ENCODE data around the gene KRTAP10-4. TPM values are rescaled to one million over a fixed set of nuclear protein-coding genes. Genes with fewer than 3 reads are reported as not detected.
"Not testable (repeated sequence)": the region's sequence is repeated elsewhere in the genome, so short reads cannot be mapped to it uniquely, and the experiment has no call there.

Gene KRTAP10-4
- total RNA-seq, 2 experiments from 2014 or later = not detected

GRCh38 chr21:44609193-44609592 is 35.7 kb downstream of the KRTAP10-4 start:
- intact Hi-C loops (cut with micrococcal nuclease; ENCODE audit: unreplicated experiment) = no loop called here
- ChIA-PET CTCF (ENCODE audit: unreplicated experiment) (no interaction called here), POLR2A (no interaction called here)
- Histone ChIP-seq H3K9me2 (ENCODE audit: insufficient read depth, low read length) (no peaks in the 10 kb centered on the region), H3K4me1 (ENCODE audit: insufficient read depth, low read length, poor library complexity, severe bottlenecking) (no peaks in the 10 kb centered on the region), H3K4me3 (ENCODE audit: low read depth, low read length, poor library complexity, severe bottlenecking) (no peak overlapping the region), H3K4me2 (ENCODE audit: low read length) (no peak overlapping the region), H4K20me1 (ENCODE audit: insufficient read depth, low read length) (no peaks in the 10 kb centered on the region), H3K36me3 (ENCODE audit: insufficient read depth, low read length) (no peaks in the 10 kb centered on the region), H3K27ac (ENCODE audit: low read depth, low read length, poor library complexity, severe bottlenecking) (no peak overlapping the region), H3K79me2 (ENCODE audit: insufficient read depth, low read depth, low read length) (no peaks in the 10 kb centered on the region), H3K9me3 (ENCODE audit: low read length) (0 out of 2 replicates have a peak, but pooled peaks cover 9% of the 10 kb centered on the region), H2AFZ (ENCODE audit: low read length) (no peak overlapping the region)
- BruUV-seq (replicated peaks) = no TSS peak
- DNase-seq (ENCODE audit: low spot score) = no peak
- no peak for TF ChIP-seq EZH2phosphoT487 (IDR thresholded peaks at IDR 0.05; ENCODE audit: borderline replicate concordance, low read depth, low read length)
- TF ChIP-seq CTCF (conservative IDR thresholded peaks at IDR 0.05; ENCODE audit: low read length) = no peak

GRCh38 chr21:44610157-44610843 is 36.8 kb downstream of the KRTAP10-4 start:
- intact Hi-C loops (cut with micrococcal nuclease; ENCODE audit: unreplicated experiment); H3K9me2 ChIP-seq (ENCODE audit: insufficient read depth, low read length); H3K27ac ChIP-seq (ENCODE audit: low read depth, low read length, poor library complexity, severe bottlenecking); H3K9me3 ChIP-seq (ENCODE audit: low read length); H3K4me2 ChIP-seq (ENCODE audit: low read length); CTCF ChIA-PET (ENCODE audit: unreplicated experiment); DNase-seq (ENCODE audit: low spot score); H4K20me1 ChIP-seq (ENCODE audit: insufficient read depth, low read length); H3K4me1 ChIP-seq (ENCODE audit: insufficient read depth, low read length, poor library complexity, severe bottlenecking); H3K4me3 ChIP-seq (ENCODE audit: low read depth, low read length, poor library complexity, severe bottlenecking); H3K36me3 ChIP-seq (ENCODE audit: insufficient read depth, low read length); H3K79me2 ChIP-seq (ENCODE audit: insufficient read depth, low read depth, low read length); H2AFZ ChIP-seq (ENCODE audit: low read length); BruUV-seq (replicated peaks); POLR2A ChIA-PET: not testable (repeated sequence)

DNA sequence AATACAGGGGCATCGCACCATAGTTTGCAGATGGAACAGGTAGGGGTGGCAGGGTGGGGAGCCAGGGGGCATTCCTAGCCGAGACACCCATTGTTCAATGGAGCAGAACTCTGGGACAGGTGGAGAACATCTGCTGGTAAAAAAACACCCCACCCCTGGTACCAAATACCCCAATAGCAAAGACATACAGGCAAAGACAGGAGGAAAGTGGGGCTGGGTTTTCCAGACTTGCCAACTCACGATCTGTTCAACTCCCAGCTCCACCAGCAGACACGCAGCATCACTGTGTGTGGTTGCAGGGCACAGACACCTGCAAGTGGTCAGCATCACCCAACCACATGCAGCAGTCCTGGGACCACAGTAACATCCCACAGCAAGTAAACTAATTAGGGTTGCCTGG is 38.0 kb downstream of the KRTAP10-4 start:
- DNase-seq (ENCODE audit: low spot score) = no peak
- no peaks in the 10 kb centered on the region for H3K79me2 ChIP-seq (ENCODE audit: insufficient read depth, low read depth, low read length)
- intact Hi-C loops (cut with micrococcal nuclease; ENCODE audit: unreplicated experiment) = no loop called here
- no peaks in the 10 kb centered on the region for H4K20me1 ChIP-seq (ENCODE audit: insufficient read depth, low read length)
- CTCF ChIA-PET (ENCODE audit: unreplicated experiment) = no interaction called here
- H3K9me3 ChIP-seq (ENCODE audit: low read length) = 0 out of 2 replicates have a peak, but pooled peaks cover 9% of the 10 kb centered on the region
- H3K4me1 ChIP-seq (ENCODE audit: insufficient read depth, low read length, poor library complexity, severe bottlenecking) = no peaks in the 10 kb centered on the region
- H3K4me2 ChIP-seq (ENCODE audit: low read length) = no peak overlapping the region
- TF ChIP-seq CTCF (conservative IDR thresholded peaks at IDR 0.05; ENCODE audit: low read length) (no peak), EZH2phosphoT487 (IDR thresholded peaks at IDR 0.05; ENCODE audit: borderline replicate concordance, low read depth, low read length) (no peak)
- no peak overlapping the region for H3K4me3 ChIP-seq (ENCODE audit: low read depth, low read length, poor library complexity, severe bottlenecking)
- no peaks in the 10 kb centered on the region for H3K36me3 ChIP-seq (ENCODE audit: insufficient read depth, low read length)
- H2AFZ ChIP-seq (ENCODE audit: low read length) = no peak overlapping the region
- no TSS peak for BruUV-seq (replicated peaks)
- H3K9me2 ChIP-seq (ENCODE audit: insufficient read depth, low read length) = no peaks in the 10 kb centered on the region
- POLR2A ChIA-PET = no interaction called here
- H3K27ac ChIP-seq (ENCODE audit: low read depth, low read length, poor library complexity, severe bottlenecking) = no peak overlapping the region

Measured in OCI-LY7 (cell line).